Measurements from ENCODE around the gene FBP2.

DNA sequence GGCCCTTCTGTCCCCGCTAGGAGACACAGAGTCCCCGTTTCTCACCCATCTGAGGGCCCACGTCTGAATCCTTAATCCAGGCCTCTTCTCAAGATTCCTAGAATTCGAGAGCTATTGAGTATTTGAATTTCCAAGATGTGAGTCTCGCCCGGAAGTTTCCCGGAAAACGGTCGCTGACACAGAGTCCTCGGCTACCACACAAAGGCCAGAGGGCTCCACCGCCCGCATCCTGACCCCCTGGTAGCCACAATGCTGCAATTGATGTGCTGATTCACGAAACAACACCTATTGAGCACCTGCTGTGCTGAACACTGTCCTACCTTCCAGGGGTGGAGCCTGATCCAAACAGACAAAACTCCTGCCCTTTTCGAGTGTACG, 46.4 kb upstream of the FBP2 start:
- no peak for TF ChIP-seq EZH2 (IDR thresholded peaks at IDR 0.05; ENCODE audit: low read depth, unreplicated experiment)
- TF ChIP-seq, protein P1, sequence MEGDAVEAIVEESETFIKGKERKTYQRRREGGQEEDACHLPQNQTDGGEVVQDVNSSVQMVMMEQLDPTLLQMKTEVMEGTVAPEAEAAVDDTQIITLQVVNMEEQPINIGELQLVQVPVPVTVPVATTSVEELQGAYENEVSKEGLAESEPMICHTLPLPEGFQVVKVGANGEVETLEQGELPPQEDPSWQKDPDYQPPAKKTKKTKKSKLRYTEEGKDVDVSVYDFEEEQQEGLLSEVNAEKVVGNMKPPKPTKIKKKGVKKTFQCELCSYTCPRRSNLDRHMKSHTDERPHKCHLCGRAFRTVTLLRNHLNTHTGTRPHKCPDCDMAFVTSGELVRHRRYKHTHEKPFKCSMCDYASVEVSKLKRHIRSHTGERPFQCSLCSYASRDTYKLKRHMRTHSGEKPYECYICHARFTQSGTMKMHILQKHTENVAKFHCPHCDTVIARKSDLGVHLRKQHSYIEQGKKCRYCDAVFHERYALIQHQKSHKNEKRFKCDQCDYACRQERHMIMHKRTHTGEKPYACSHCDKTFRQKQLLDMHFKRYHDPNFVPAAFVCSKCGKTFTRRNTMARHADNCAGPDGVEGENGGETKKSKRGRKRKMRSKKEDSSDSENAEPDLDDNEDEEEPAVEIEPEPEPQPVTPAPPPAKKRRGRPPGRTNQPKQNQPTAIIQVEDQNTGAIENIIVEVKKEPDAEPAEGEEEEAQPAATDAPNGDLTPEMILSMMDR (conservative IDR thresholded peaks at IDR 0.05; ENCODE audit: low read depth in 2 of 2), result no peak
- TF ChIP-seq, protein P2, sequence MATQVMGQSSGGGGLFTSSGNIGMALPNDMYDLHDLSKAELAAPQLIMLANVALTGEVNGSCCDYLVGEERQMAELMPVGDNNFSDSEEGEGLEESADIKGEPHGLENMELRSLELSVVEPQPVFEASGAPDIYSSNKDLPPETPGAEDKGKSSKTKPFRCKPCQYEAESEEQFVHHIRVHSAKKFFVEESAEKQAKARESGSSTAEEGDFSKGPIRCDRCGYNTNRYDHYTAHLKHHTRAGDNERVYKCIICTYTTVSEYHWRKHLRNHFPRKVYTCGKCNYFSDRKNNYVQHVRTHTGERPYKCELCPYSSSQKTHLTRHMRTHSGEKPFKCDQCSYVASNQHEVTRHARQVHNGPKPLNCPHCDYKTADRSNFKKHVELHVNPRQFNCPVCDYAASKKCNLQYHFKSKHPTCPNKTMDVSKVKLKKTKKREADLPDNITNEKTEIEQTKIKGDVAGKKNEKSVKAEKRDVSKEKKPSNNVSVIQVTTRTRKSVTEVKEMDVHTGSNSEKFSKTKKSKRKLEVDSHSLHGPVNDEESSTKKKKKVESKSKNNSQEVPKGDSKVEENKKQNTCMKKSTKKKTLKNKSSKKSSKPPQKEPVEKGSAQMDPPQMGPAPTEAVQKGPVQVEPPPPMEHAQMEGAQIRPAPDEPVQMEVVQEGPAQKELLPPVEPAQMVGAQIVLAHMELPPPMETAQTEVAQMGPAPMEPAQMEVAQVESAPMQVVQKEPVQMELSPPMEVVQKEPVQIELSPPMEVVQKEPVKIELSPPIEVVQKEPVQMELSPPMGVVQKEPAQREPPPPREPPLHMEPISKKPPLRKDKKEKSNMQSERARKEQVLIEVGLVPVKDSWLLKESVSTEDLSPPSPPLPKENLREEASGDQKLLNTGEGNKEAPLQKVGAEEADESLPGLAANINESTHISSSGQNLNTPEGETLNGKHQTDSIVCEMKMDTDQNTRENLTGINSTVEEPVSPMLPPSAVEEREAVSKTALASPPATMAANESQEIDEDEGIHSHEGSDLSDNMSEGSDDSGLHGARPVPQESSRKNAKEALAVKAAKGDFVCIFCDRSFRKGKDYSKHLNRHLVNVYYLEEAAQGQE (IDR thresholded peaks at IDR 0.05; ENCODE audit: unreplicated experiment), result no peak
- TF ChIP-seq EZH2phosphoT487 (IDR thresholded peaks at IDR 0.05; ENCODE audit: unreplicated experiment), result no peak
- TF ChIP-seq POLR2AphosphoS5 (IDR thresholded peaks at IDR 0.05; ENCODE audit: low read depth), result no peak
- no peak for TF ChIP-seq CREB1 (CRISPR knock-in tag; IDR thresholded peaks at IDR 0.05; ENCODE audit: low read depth)
